ENCODE results near the gene CELA3A.

The CELA3A gene

DNA sequence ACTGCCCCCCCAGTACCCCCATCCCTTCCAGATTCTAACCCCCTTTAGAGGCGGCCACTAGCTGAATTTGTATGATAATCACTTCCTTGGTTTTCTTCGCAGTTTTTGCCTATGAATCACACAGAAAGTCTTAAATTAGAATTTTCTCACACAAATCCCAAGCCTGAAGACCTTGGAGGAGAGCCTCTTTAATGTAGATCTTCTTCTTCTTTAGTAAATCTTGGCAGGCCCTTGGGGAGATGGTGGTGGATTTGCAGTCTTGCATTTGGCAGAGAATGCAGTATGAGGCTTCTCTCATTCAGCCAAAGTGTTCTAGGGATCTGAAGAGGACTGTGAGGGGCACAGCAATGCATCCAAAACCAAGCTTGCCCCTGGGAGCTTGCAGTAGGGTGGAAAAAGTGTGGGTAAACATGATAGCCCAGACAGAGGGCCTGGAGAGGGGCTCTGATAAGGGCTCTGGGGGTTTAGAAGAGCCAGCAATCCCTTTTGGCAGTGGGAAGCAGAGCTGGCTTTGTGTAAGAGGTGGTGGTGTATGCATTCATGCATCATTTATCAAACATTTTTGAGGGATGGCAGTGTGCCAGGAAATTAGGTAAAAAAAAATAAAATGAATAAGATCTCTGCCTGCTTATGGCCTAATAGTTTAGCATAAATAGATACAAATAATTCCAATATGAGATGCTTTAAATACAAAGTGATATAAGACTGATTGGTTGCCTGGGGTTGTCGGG, 43.4 kb downstream of the CELA3A start:
- POLR2A ChIA-PET, result no interaction called here

DNA sequence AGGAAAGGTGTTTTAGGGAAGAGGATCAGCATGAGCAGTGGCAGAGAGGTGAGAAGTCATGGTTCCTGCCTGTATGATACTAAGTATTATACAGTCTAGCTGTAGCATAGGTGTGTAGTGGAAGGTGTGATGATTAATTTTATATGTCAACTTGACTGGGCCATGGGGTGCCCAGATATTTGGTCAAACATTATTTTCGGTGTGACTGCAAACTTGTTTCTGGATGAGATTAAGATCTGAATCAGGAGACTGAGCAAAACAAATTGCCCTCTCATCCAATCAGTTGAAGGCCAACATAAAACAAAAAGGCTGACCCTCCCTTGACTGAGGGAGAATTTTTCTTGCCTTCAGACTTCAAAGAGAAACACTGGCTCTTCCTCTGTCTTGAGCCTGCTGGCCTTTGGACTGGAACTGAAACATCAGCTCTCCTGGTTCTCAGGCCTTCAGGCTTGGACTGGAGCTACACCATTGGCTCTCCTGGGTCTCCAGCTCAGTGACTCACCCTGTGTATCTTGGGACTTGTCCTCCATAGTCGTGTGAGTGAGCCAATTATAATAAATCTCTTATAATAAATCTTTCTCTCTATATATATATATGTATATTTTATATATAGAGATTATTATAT, 44.3 kb downstream of the CELA3A start:
- ChIA-PET POLR2A (no interaction called here), CTCF (interaction anchor here (1.4 kb wide), 1 partner anchor 18 kb away, joined by 3 read pairs; no protein-coding TSS in a partner anchor)
- TF ChIP-seq, protein P1, sequence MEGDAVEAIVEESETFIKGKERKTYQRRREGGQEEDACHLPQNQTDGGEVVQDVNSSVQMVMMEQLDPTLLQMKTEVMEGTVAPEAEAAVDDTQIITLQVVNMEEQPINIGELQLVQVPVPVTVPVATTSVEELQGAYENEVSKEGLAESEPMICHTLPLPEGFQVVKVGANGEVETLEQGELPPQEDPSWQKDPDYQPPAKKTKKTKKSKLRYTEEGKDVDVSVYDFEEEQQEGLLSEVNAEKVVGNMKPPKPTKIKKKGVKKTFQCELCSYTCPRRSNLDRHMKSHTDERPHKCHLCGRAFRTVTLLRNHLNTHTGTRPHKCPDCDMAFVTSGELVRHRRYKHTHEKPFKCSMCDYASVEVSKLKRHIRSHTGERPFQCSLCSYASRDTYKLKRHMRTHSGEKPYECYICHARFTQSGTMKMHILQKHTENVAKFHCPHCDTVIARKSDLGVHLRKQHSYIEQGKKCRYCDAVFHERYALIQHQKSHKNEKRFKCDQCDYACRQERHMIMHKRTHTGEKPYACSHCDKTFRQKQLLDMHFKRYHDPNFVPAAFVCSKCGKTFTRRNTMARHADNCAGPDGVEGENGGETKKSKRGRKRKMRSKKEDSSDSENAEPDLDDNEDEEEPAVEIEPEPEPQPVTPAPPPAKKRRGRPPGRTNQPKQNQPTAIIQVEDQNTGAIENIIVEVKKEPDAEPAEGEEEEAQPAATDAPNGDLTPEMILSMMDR (IDR thresholded peaks at IDR 0.05; ENCODE audit: control extremely low read depth, extremely low read depth, low read depth, missing control alignments), result no peak
- no peak for DNase-seq (ENCODE audit: extremely low spot score)

More for the DNA sequence above, 43.4 kb downstream of the CELA3A start:
- DNase-seq (ENCODE audit: extremely low spot score), result no peak
- TF ChIP-seq, protein P1 (IDR thresholded peaks at IDR 0.05; ENCODE audit: control extremely low read depth, extremely low read depth, low read depth, missing control alignments), result no peak
- CTCF ChIA-PET, result no interaction called here

DNA sequence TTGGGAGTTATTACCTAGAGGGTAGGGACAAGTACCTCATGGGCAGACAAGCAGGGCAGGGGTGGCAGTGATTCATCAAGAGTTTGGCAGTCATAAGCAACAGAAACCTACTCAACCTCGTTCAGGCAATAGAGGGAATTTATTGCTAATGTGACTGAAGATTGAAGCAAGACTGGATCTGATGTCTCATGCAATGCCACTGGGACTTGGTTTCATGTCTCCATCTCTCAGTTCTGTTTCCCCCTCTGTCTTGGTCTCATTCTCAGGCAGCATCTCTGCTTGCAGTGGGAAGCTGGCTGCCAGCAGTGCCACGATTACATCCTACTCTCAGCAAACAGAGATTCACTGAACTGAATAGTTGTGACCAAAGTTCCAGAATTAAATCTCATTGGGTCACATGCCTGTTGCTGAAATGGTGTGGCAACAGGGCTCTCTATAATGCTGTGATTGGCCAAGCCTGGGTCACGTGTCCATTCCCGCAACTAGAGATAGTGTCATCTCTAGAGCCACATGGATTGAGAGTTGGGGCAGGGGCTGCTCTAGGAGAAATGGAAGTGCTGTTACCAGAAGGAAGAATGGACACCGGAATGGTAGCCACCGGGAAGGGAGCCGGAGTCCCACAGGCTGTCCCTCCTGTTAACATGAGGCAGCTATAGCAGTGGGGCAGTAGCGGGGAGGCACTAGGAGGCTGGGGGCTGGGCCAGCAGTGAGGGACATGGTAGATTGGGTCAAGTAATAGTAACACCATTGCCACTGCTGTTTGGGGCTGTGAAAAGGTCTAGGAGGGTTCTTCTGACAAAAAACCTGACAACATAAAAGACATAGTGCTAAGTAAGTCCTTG, 47.1 kb downstream of the CELA3A start:
- POLR2A ChIA-PET, result no interaction called here
- no peak for DNase-seq (ENCODE audit: extremely low spot score)
- CTCF ChIA-PET, result interaction anchor here (0.8 to 1.3 kb wide), 3 partner anchors 9 to 24 kb away, joined by 3 to 5 read pairs (median 3); no protein-coding TSS in a partner anchor
- TF ChIP-seq, protein P1 (IDR thresholded peaks at IDR 0.05; ENCODE audit: control extremely low read depth, extremely low read depth, low read depth, missing control alignments), result no peak

DNA sequence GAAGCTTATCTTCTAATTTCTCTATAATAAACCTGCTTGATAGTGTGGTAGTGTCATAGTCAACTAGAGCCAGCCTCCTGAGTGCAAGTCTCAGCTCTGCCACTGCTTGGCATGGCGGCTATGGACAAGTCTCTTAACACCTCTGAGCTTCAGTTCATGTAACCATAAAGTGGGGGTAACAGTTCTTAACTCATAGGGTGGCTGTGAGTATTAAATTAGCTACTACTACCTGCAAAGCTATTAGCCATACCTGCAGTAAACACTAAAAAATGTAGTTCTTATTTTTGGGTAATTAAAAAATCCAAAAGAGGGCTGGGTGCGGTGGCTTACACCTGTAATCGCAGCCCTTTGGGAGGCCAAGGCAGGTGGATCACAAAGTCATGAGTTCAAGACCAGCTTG, 48.9 kb downstream of the CELA3A start:
- no peak for DNase-seq (ENCODE audit: extremely low spot score)
- POLR2A ChIA-PET, result interaction anchor here (1.1 kb wide), 1 partner anchor 25 kb away, joined by 6 read pairs; no protein-coding TSS in a partner anchor
- CTCF ChIA-PET, result interaction anchor here (1.0 to 1.7 kb wide), 3 partner anchors 13 to 26 kb away, joined by 4 to 6 read pairs (median 5); no protein-coding TSS in a partner anchor
- TF ChIP-seq, protein P1 (IDR thresholded peaks at IDR 0.05; ENCODE audit: control extremely low read depth, extremely low read depth, low read depth, missing control alignments), result no peak

DNA sequence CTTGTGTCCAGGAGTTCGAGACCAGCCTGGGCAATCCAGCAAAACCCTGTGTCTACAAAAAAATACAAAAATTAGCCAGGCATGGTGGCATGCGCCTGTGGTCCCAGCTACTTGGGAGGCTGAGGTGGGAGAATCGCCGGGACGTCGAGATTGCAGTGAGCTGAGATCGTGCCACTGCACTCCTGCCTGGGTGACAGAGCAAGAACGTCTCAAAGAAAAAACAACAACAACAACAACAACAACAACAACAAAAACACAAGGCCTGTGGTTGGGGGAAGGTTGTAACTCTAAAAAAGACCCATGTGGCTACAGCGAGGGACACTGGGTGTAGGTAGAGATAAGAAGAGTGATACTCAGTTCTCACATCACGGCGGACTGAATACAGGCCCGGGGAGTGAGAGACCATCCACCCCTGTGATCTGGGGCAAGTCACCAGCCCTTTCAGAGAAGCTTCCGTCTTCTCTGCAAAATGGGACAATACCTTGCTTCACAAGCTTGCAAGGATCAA, 50.2 kb downstream of the CELA3A start:
- ChIA-PET POLR2A (interaction anchor here (2.0 kb wide), 1 partner anchor 27 kb away, joined by 28 read pairs; no protein-coding TSS in a partner anchor), CTCF (interaction anchor here (1.5 to 1.7 kb wide), 3 partner anchors 11 to 29 kb away, joined by 3 to 5 read pairs (median 4); no protein-coding TSS in a partner anchor)
- TF ChIP-seq, protein P1 (IDR thresholded peaks at IDR 0.05; ENCODE audit: control extremely low read depth, extremely low read depth, low read depth, missing control alignments), result no peak
- DNase-seq (ENCODE audit: extremely low spot score), result no peak
